Measurements from ENCODE around the gene EOMES. TPM values are rescaled to one million over a fixed set of nuclear protein-coding genes. Genes with fewer than 3 reads are reported as not detected.
A peak's percentile ranks its signal among the peaks of the same experiment; 100 is the strongest.

EOMES gene
- total RNA-seq, 2 donors from 2014 or later, result 0.20 TPM; not detected in 1

DNA sequence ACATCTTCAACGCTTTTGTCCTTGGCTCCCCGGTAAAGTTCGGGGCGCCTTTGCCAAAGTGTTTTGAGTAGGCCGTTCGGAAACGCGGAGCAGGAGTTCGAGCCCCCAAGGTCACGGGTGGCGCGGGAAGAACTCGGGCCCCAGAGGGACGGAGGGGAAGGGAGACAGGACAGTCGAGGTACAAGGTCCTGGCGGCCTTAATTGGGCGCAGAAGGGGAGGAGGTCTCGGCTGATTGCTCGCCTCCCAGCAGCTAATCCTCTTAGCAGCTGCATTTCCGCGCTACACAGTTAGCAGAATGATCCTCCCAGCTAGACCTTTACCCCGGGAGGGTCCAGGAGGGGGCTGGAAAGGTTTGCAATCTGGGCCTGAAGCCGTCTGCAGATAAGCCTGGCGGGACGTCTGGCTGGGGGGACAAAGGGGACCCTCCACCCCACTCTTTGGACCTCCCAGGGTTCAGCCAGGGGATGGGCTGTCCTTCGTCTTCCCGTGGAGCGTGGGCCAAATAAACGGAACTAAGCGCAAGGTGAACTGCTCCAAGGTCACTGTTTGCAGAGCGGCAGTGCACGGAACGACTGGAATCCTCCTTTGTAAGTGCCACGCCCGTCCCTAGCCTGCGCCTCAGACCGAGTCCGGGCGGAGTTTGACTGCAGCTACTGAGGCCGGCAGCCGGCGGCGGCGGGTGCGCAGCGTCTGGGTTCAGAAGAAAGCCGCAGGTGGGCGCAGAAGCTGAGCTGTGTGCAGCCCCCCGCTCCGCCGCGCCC, 7.2 kb downstream of the EOMES start:
- intact Hi-C loops (cut with DNase I), result no loop called here
- DNase-seq, result peak; percentile 61
- H3K27ac ChIP-seq, result no peak overlapping the region

DNA sequence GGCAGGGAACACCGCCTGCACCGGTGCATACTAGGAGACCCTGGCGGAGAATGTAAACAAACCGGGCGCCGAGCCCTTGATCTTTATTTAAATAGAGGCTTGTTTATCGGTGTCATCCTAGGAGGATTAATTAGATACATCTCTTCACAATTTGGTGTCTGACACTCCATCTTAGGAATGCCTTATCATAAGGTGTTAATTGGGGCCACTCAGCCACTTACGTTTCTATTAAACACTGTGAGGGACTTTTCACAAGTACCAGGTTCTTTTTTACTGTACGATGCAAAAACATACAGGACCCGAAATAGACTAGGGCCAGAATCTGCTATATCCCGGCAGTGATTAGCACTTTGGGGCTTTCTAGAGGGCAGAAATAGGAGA, 8.0 kb downstream of the EOMES start:
- Histone ChIP-seq H3K36me3 (no peaks in the 10 kb centered on the region), H3K4me1 (peaks cover 7% of the 10 kb centered on the region), H3K27ac (no peak overlapping the region), H3K4me3 (no peak overlapping the region), H3K27me3 (peaks cover 32% of the 10 kb centered on the region), H3K9ac (ENCODE audit: low read depth in 2 of 2, low read length in 2 of 2) (no peak overlapping the region), H3K9me3 (no peaks in the 10 kb centered on the region)
- intact Hi-C loops (cut with DNase I), result no loop called here
- TF ChIP-seq, protein P1, sequence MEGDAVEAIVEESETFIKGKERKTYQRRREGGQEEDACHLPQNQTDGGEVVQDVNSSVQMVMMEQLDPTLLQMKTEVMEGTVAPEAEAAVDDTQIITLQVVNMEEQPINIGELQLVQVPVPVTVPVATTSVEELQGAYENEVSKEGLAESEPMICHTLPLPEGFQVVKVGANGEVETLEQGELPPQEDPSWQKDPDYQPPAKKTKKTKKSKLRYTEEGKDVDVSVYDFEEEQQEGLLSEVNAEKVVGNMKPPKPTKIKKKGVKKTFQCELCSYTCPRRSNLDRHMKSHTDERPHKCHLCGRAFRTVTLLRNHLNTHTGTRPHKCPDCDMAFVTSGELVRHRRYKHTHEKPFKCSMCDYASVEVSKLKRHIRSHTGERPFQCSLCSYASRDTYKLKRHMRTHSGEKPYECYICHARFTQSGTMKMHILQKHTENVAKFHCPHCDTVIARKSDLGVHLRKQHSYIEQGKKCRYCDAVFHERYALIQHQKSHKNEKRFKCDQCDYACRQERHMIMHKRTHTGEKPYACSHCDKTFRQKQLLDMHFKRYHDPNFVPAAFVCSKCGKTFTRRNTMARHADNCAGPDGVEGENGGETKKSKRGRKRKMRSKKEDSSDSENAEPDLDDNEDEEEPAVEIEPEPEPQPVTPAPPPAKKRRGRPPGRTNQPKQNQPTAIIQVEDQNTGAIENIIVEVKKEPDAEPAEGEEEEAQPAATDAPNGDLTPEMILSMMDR (IDR thresholded peaks at IDR 0.05), result no peak
- DNase-seq, result no peak

More for the DNA sequence above, 7.2 kb downstream of the EOMES start:
- Histone ChIP-seq H3K27me3 (peaks cover 37% of the 10 kb centered on the region), H3K36me3 (no peaks in the 10 kb centered on the region), H3K9me3 (no peaks in the 10 kb centered on the region), H3K4me3 (no peak overlapping the region), H3K4me1 (peaks cover 7% of the 10 kb centered on the region), H3K9ac (ENCODE audit: low read depth in 2 of 2, low read length in 2 of 2) (peak overlapping the region in 1 of 2 donors; percentile 33)
- TF ChIP-seq, protein P1 (IDR thresholded peaks at IDR 0.05), result no peak

DNA sequence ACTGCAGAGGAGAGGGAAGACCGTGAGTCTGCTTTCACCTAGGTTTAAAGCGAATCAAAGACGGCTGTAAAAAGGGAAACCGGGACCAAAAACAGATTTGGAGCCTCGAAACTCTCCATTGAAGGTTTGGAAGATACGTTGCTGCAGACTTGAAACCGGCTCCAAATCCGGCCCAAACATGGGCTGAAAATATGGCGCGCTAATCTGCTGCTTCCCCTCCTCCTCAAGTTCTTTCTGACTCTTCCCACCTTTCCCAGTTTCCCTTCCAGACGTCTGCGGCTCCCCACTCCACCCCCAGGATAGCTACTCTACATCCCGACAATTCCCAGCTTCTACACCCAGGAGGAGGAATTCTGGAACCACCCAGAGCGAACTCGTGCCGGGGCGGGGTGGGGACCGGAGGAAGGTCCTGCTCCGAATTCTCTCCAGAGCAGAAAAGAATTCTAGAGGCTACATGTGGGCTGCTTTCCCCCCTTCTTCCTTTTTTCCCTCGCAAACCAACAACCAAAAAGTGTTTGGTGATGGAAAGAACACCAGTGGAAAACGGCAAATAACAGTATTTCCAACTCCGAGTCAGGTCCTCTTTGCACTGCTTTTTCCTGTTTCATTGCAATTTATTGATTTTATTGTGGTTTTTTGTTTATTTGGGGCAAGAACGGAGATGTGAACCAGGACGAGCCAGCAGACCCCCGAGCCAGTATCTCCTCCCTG, 8.5 kb downstream of the EOMES start:
- Histone ChIP-seq H3K27me3 (peaks cover 32% of the 10 kb centered on the region), H3K36me3 (no peaks in the 10 kb centered on the region), H3K9ac (ENCODE audit: low read depth in 2 of 2, low read length in 2 of 2) (no peak overlapping the region), H3K27ac (no peak overlapping the region), H3K9me3 (no peaks in the 10 kb centered on the region), H3K4me3 (peak overlapping the region; percentile 54), H3K4me1 (peaks cover 7% of the 10 kb centered on the region)
- DNase-seq, result peak; percentile 37
- TF ChIP-seq, protein P1 (IDR thresholded peaks at IDR 0.05), result no peak
- intact Hi-C loops (cut with DNase I), result loop anchor here (2.0 kb wide), 1 partner anchor 617 kb away; no protein-coding TSS in a partner anchor

- peak overlapping the region; percentile 33 to 66 for H3K9ac ChIP-seq (ENCODE audit: low read depth in 2 of 2, low read length in 2 of 2)
- H3K4me3 ChIP-seq, result peak overlapping the region; percentile 54
- no peaks in the 10 kb centered on the region for H3K36me3 ChIP-seq
- H3K4me1 ChIP-seq, result peaks cover 7% of the 10 kb centered on the region
- no peak for DNase-seq
- intact Hi-C loops (cut with DNase I), result loop anchor here (2.0 kb wide), 1 partner anchor 618 kb away; no protein-coding TSS in a partner anchor
- TF ChIP-seq, protein P1 (IDR thresholded peaks at IDR 0.05), result no peak
- H3K9me3 ChIP-seq, result no peaks in the 10 kb centered on the region
- H3K27ac ChIP-seq, result no peak overlapping the region
- peaks cover 31% of the 10 kb centered on the region for H3K27me3 ChIP-seq
Observed at GRCh38 chr3:27713078-27713423, 9.1 kb downstream of the EOMES start.

GRCh38 chr3:27712136-27713077, 9.7 kb downstream of the EOMES start:
- intact Hi-C loops (cut with DNase I), result loop anchor here (2.0 kb wide), 1 partner anchor 618 kb away; no protein-coding TSS in a partner anchor
- Histone ChIP-seq H3K4me3 (peak overlapping the region; percentile 54), H3K4me1 (peaks cover 7% of the 10 kb centered on the region), H3K9ac (ENCODE audit: low read depth in 2 of 2, low read length in 2 of 2) (peak overlapping the region; percentile 33 to 66), H3K27ac (no peak overlapping the region), H3K36me3 (no peaks in the 10 kb centered on the region), H3K9me3 (no peaks in the 10 kb centered on the region), H3K27me3 (peaks cover 28% of the 10 kb centered on the region)
- DNase-seq, result peak; percentile 76
- TF ChIP-seq, protein P1 (IDR thresholded peaks at IDR 0.05), result peak; percentile 64

All from colonic mucosa (tissue), 4 donors.